ENCODE data around the gene ADRA2B. TPM values are rescaled to one million over a fixed set of nuclear protein-coding genes. Genes with fewer than 3 reads are reported as not detected.

ADRA2B gene
- polyA plus RNA-seq, 3 donors, result 1.6 TPM; not detected in 2

DNA sequence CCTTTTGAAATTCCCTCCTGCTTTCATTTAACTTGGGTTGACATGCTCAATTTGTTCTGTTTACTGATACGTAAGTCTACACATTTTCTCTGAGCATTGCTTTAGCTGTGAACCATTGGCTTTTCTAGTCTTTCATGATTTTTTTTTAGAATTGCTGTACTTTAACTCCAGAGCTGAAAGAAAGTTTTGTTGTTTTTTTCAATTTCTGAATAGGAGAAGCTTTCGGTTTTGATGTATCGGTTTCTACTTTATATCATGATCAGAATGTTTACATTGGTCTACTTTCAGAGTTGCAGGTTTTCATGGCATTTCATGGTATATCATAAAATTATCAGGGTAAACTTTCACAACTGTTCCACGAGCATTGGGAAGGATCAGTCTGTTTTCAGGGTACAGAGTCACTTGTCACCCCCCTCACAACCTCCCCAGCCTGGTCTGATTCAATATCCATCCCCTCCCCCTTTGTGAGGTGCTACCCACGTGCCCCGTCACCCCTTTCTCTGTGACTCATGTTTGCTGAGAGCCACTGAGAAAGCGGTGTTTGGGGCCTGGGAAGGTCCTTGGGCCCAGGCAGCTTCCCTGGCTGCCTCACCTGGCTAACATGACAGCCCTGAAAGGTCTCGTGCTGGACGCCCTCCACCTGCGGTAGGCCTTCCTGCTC, 14.9 kb upstream of the ADRA2B start:
- H3K4me2 ChIP-seq (replicated peaks; ENCODE audit: extremely low read depth, low read length, poor library complexity, severe bottlenecking), result no peak overlapping the region
- intact Hi-C loops (cut with micrococcal nuclease), result no loop called here
- no peak overlapping the region for H3K27ac Mint-ChIP-seq
- H3K4me3 ChIP-seq (replicated peaks in 1 of 3; ENCODE audit: low read depth in 2 of 3, low read length in 3 of 3), result no peak overlapping the region
- no peaks in the 10 kb centered on the region for H3K36me3 Mint-ChIP-seq
- H3K27me3 Mint-ChIP-seq (ENCODE audit: low read depth in 3 of 3), result peaks cover under 1 to 7% (median 7%) of the 10 kb centered on the region in 3 donors
- no peaks in the 10 kb centered on the region for H3K79me2 ChIP-seq (ENCODE audit: insufficient read depth, low read length)
- H3K4me3 Mint-ChIP-seq, result no peak overlapping the region
- 88% methylated on average over 7 of the region's 10 CpGs for WGBS (ENCODE audit: insufficient coverage)
- no peaks in the 10 kb centered on the region for H3K27me3 ChIP-seq (ENCODE audit: control insufficient read depth in 2 of 2, insufficient read depth in 2 of 2, low read length in 2 of 2)
- no peaks in the 10 kb centered on the region for H3K9me3 ChIP-seq (replicated peaks in 1 of 2; ENCODE audit: control insufficient read depth in 1 of 2, insufficient read depth in 1 of 2, low read length in 2 of 2)
- no peaks in the 10 kb centered on the region for H3K4me1 Mint-ChIP-seq
- H3K4me1 ChIP-seq (ENCODE audit: control insufficient read depth in 1 of 2, insufficient read depth in 2 of 2, low read length in 2 of 2), result no peaks in the 10 kb centered on the region
- H4K20me1 ChIP-seq (ENCODE audit: insufficient read depth, low read length), result no peaks in the 10 kb centered on the region
- TF ChIP-seq, protein P1, sequence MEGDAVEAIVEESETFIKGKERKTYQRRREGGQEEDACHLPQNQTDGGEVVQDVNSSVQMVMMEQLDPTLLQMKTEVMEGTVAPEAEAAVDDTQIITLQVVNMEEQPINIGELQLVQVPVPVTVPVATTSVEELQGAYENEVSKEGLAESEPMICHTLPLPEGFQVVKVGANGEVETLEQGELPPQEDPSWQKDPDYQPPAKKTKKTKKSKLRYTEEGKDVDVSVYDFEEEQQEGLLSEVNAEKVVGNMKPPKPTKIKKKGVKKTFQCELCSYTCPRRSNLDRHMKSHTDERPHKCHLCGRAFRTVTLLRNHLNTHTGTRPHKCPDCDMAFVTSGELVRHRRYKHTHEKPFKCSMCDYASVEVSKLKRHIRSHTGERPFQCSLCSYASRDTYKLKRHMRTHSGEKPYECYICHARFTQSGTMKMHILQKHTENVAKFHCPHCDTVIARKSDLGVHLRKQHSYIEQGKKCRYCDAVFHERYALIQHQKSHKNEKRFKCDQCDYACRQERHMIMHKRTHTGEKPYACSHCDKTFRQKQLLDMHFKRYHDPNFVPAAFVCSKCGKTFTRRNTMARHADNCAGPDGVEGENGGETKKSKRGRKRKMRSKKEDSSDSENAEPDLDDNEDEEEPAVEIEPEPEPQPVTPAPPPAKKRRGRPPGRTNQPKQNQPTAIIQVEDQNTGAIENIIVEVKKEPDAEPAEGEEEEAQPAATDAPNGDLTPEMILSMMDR (IDR thresholded peaks at IDR 0.05), result no peak
- no peak for DNase-seq
- no peaks in the 10 kb centered on the region for H3K36me3 ChIP-seq (replicated peaks in 1 of 2; ENCODE audit: control insufficient read depth in 1 of 2, insufficient read depth in 2 of 2, low read length in 2 of 2)
- peaks cover 0 to 2% (median 0%) of the 10 kb centered on the region in 7 donors for H3K9me3 Mint-ChIP-seq
- no peak overlapping the region for H3K27ac ChIP-seq (ENCODE audit: low read depth in 1 of 2, low read length in 2 of 2)
- no peak overlapping the region for H3K9ac ChIP-seq (ENCODE audit: insufficient read depth, low read length, poor library complexity, severe bottlenecking)
- no peak overlapping the region for H2AFZ ChIP-seq (ENCODE audit: insufficient read depth, low read depth, low read length, poor library complexity, severe bottlenecking)

DNA sequence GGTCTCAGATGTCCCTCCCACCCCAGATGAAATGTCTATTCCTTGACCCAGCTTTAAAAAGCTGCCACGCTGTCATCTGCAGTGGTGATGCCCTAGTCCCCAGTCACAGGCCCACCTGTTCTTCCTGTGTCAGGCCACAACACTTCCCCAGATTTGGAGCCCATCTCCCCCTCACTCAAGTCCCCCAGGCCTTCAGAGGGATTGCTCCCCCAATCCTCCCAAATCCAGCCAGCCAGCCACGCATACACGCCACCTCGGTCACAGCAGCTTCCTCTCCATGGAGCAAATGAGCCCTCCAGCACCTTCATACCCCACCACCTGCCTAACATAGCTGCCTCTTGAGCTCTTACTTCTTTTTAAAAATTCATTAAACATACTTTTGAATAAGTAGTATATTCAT, 14.1 kb upstream of the ADRA2B start:
- H3K9me3 ChIP-seq (replicated peaks in 1 of 2; ENCODE audit: control insufficient read depth in 1 of 2, insufficient read depth in 1 of 2, low read length in 2 of 2), result no peaks in the 10 kb centered on the region
- H3K4me1 ChIP-seq (ENCODE audit: control insufficient read depth in 1 of 2, insufficient read depth in 2 of 2, low read length in 2 of 2), result no peaks in the 10 kb centered on the region
- no peaks in the 10 kb centered on the region for H3K36me3 ChIP-seq (replicated peaks in 1 of 2; ENCODE audit: control insufficient read depth in 1 of 2, insufficient read depth in 2 of 2, low read length in 2 of 2)
- no peaks in the 10 kb centered on the region for H3K79me2 ChIP-seq (ENCODE audit: insufficient read depth, low read length)
- no peaks in the 10 kb centered on the region for H4K20me1 ChIP-seq (ENCODE audit: insufficient read depth, low read length)
- H3K9ac ChIP-seq (ENCODE audit: insufficient read depth, low read length, poor library complexity, severe bottlenecking), result no peak overlapping the region
- no peaks in the 10 kb centered on the region for H3K36me3 Mint-ChIP-seq
- no peak overlapping the region for H3K4me2 ChIP-seq (replicated peaks; ENCODE audit: extremely low read depth, low read length, poor library complexity, severe bottlenecking)
- 86% methylated on average over 1 of the region's 4 CpGs for WGBS (ENCODE audit: insufficient coverage)
- intact Hi-C loops (cut with micrococcal nuclease), result no loop called here
- no peaks in the 10 kb centered on the region for H3K27me3 ChIP-seq (ENCODE audit: control insufficient read depth in 2 of 2, insufficient read depth in 2 of 2, low read length in 2 of 2)
- H3K27ac Mint-ChIP-seq, result peak overlapping the region in 2 of 7 donors; percentile 26 to 70
- no peaks in the 10 kb centered on the region for H3K4me1 Mint-ChIP-seq
- no peak for DNase-seq
- H2AFZ ChIP-seq (ENCODE audit: insufficient read depth, low read depth, low read length, poor library complexity, severe bottlenecking), result no peak overlapping the region
- TF ChIP-seq, protein P1 (IDR thresholded peaks at IDR 0.05), result no peak
- H3K4me3 Mint-ChIP-seq, result no peak overlapping the region
- peaks cover 0 to 7% (median 5%) of the 10 kb centered on the region in 3 donors for H3K27me3 Mint-ChIP-seq (ENCODE audit: low read depth in 3 of 3)
- H3K9me3 Mint-ChIP-seq, result peaks cover 0 to 2% (median 0%) of the 10 kb centered on the region in 7 donors
- H3K4me3 ChIP-seq (replicated peaks in 1 of 3; ENCODE audit: low read depth in 2 of 3, low read length in 3 of 3), result no peak overlapping the region
- no peak overlapping the region for H3K27ac ChIP-seq (ENCODE audit: low read depth in 1 of 2, low read length in 2 of 2)

All from CD14-positive monocyte (primary cell).